Prostate gland (tissue), 2 donors: Measurements from ENCODE around the gene SLPI. TPM values are rescaled to one million over a fixed set of nuclear protein-coding genes. Genes with fewer than 3 reads are reported as not detected.

Experiments
- DNase-seq: peaks from one replicate; pipeline ENCODE4 v3.0.0-alpha.2; 2019; ENCODE audit warnings: low spot score
- H3K27ac ChIP-seq, 2 donors: fragments of 200-600 bp; sonication (generic); 2 replicates each; pipeline ENCODE4 v1.5.1; 2017 to 2019
- H3K27me3 ChIP-seq: fragments of 200-600 bp; sonication (generic); replicated peaks from 2 replicates; pipeline ENCODE4 v1.5.1; 2019; ENCODE audit not compliant: insufficient read depth
- H3K36me3 ChIP-seq, 2 donors: fragments of 200-600 bp; sonication (generic); 1 replicate in 1 of 2; 2 replicates in 1 of 2; pipeline versions ENCODE4 v1.5.1 to v1.8.1; 2017 to 2019
- H3K4me1 ChIP-seq: fragments of 200-600 bp; sonication (generic); replicated peaks from 2 replicates; pipeline ENCODE4 v1.5.1; 2019
- H3K4me3 ChIP-seq, 2 donors: fragments of 200-600 bp; sonication (generic); 2 replicates each; pipeline ENCODE4 v1.5.1; 2017 to 2019
- H3K9me3 ChIP-seq: fragments of 200-600 bp; sonication (generic); 2 replicates; pipeline ENCODE4 v1.5.1; 2017
- CTCF ChIP-seq, 4 experiments: fragments of 200-600 bp in 2 of 4; fragments of 450-650 bp in 2 of 4; sonication (generic) in 2 of 4; IDR thresholded peaks; 1 replicate in 3 of 4; 2 replicates in 1 of 4; pipeline ENCODE4 v1.5.1; 2016 to 2019; ENCODE audit warnings: antibody characterized with exemption in 4 of 4, mild to moderate bottlenecking in 2 of 4, moderate library complexity in 2 of 4
- POLR2A ChIP-seq: fragments of 450-650 bp; IDR thresholded peaks from one replicate; pipeline ENCODE4 v1.6.1; 2016; ENCODE audit warnings: antibody characterized with exemption, mild to moderate bottlenecking
- POLR2AphosphoS5 ChIP-seq: sonication (generic); formaldehyde crosslinking; IDR thresholded peaks from one replicate; pipeline ENCODE4 v1.6.1; 2017; ENCODE audit warnings: antibody characterized with exemption
- WGBS: methylation state at CpG from one replicate; pipeline ENCODE4 v1.1.5; 2018; 5-methylcytosine and 5-hydroxymethylcytosine counted together
- intact Hi-C: fragments of 100-400 bp; cut with DNase I; formaldehyde crosslinking; loops from one replicate; pipeline ENCODE4 v1.14.2; 2022
- total RNA-seq, 2 donors: library from RNA; depleted of rRNA; stranded (reverse); fragments of >200 nt; gene quantifications; one replicate each; pipeline ENCODE4 v1.1.0, GENCODE V29; 2016

Gene SLPI
- total RNA-seq, 2 donors from 2014 or later: 168 to 202 TPM

GRCh38 chr20:45218124-45218523 is 36.2 kb downstream of the SLPI start:
- WGBS: 90% methylated on average over 4 of the region's 4 CpGs
- Histone ChIP-seq H3K27me3 (no peaks in the 10 kb centered on the region), H3K4me3 (no peak overlapping the region), H3K4me1 (no peaks in the 10 kb centered on the region), H3K9me3 (no peaks in the 10 kb centered on the region), H3K36me3 (no peaks in the 10 kb centered on the region), H3K27ac (no peak overlapping the region)
- intact Hi-C loops: no loop called here
- TF ChIP-seq POLR2AphosphoS5 (no peak), POLR2A (no peak), CTCF (IDR thresholded peaks at IDR 0.05) (no peak)
- no peak for DNase-seq

- intact Hi-C loops: no loop called here
- no peaks in the 10 kb centered on the region for H3K4me1 ChIP-seq
- no peaks in the 10 kb centered on the region for H3K27me3 ChIP-seq
- no peaks in the 10 kb centered on the region for H3K9me3 ChIP-seq
- H3K36me3 ChIP-seq: no peaks in the 10 kb centered on the region
- H3K4me3 ChIP-seq: no peak overlapping the region
- DNase-seq: no peak
- TF ChIP-seq POLR2A: no peak
- TF ChIP-seq POLR2AphosphoS5: no peak
- TF ChIP-seq CTCF (IDR thresholded peaks at IDR 0.05): no peak
- H3K27ac ChIP-seq: no peak overlapping the region
- WGBS: 84% methylated on average over 3 of the region's 3 CpGs
These were observed 41.5 kb downstream of the SLPI start for GRCh38 chr20:45212836-45213235.

- TF ChIP-seq POLR2AphosphoS5 (no peak), CTCF (IDR thresholded peaks at IDR 0.05) (no peak), POLR2A (no peak)
- Histone ChIP-seq H3K4me3 (no peak overlapping the region), H3K27me3 (no peaks in the 10 kb centered on the region), H3K4me1 (no peaks in the 10 kb centered on the region), H3K36me3 (no peaks in the 10 kb centered on the region), H3K27ac (no peak overlapping the region), H3K9me3 (no peaks in the 10 kb centered on the region)
- intact Hi-C loops: no loop called here
- no peak for DNase-seq
These were observed 42.5 kb downstream of the SLPI start for GRCh38 chr20:45211569-45212474.

GRCh38 chr20:45209924-45210323 is 44.4 kb downstream of the SLPI start:
- no peak for TF ChIP-seq POLR2AphosphoS5
- TF ChIP-seq CTCF (IDR thresholded peaks at IDR 0.05): no peak
- TF ChIP-seq POLR2A: no peak
- intact Hi-C loops: no loop called here
- DNase-seq: no peak
- Histone ChIP-seq H3K36me3 (no peaks in the 10 kb centered on the region), H3K27me3 (no peaks in the 10 kb centered on the region), H3K4me1 (no peaks in the 10 kb centered on the region), H3K4me3 (no peak overlapping the region), H3K27ac (no peak overlapping the region), H3K9me3 (no peaks in the 10 kb centered on the region)
- WGBS: 91% methylated on average over 1 of the region's 1 CpG

- Histone ChIP-seq H3K4me1 (no peaks in the 10 kb centered on the region), H3K4me3 (no peak within 1 kb of the TSS), H3K27me3 (no peaks in the 10 kb centered on the region), H3K36me3 (no peaks in the 10 kb centered on the region), H3K9me3 (no peaks in the 10 kb centered on the region), H3K27ac (no peak within 1 kb of the TSS)
- no peak for DNase-seq
- intact Hi-C loops: no loop called here
- TF ChIP-seq POLR2A: no peak
- no peak for TF ChIP-seq CTCF (IDR thresholded peaks at IDR 0.05)
- TF ChIP-seq POLR2AphosphoS5: no peak
- 33% methylated on average over 1 of the region's 1 CpG for WGBS
These were observed 47.6 kb downstream of the SLPI start, which contains the start of gene SEMG1 for GRCh38 chr20:45206725-45207124. SEMG1 (plus strand) TSS chr20:45207033; CDS start chr20:45207054, 21 bp downstream.
